Activated CD8-positive, alpha-beta memory T cell treated with anti-CD3 and anti-CD28 coated beads, Interleukin-2, amount 50 U/mL, for 4 hours (primary cell): ENCODE measurements around the gene POTEF.
"Not testable (repeated sequence)": the region's sequence is repeated elsewhere in the genome, so short reads cannot be mapped to it uniquely, and the experiment has no call there.

Experiments
- DNase-seq: peaks from one replicate; pipeline ENCODE4 v3.0.0-alpha.2; 2020

The POTEF gene

GRCh38 chr2:130152136-130152815, 23.3 kb upstream of the POTEF start:
- not testable (repeated sequence) for DNase-seq

DNA sequence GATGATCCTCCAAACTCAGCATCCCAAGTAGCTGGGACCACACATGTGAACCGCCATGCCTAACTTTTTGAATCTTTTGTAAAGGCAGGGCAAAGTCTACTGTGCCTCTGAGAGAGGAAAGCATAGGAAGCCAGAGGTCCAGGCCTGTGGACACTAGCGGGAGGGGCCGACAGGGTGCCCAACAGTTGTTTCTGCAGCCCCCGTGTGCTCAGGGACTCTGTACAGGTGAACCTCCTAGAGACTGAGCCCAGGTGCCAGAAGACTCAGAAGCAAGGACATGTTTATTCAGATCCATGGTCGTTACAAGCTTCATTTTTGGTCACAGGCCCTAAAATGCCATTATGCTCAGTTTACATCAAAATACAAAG, 22.1 kb upstream of the POTEF start:
- not testable (repeated sequence) for DNase-seq

GRCh38 chr2:130150181-130151144, 21.4 kb upstream of the POTEF start:
- DNase-seq, result no peak

GRCh38 chr2:130148515-130148914, 19.5 kb upstream of the POTEF start:
- not testable (repeated sequence) for DNase-seq

DNA sequence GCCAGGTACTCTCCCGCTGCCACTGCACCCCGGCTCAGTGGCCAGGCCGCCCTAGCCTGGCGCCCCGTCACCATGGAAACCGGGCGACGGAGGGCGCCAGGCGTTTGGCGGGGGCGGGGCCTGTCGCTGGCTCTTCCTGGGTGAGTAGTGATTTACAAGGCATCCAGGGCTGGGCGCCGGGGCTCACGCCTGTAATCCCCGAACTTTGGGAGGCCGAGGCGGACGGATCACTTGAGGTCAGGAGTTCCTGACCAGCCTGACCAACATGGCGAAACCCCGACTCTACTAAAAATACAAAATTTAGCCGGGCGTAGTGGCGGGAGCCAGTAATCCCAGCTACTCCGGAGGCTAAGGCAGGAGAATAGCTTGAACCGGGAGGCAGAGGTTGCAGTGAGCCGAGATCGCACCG, 16.0 kb upstream of the POTEF start, which contains the start of gene CCDC74B:
Gene CCDC74B (minus strand): TSS at position 107 of the 409 bp plus-strand sequence. CDS start 116 bp downstream, outside the sequence.
- DNase-seq, result peak; percentile 61

- DNase-seq, result not testable (repeated sequence)
These were observed 14.4 kb upstream of the POTEF start for GRCh38 chr2:130143266-130144039.

- not testable (repeated sequence) for DNase-seq
These were observed 13.6 kb upstream of the POTEF start for GRCh38 chr2:130142396-130143265.

GRCh38 chr2:130141645-130142370, 12.8 kb upstream of the POTEF start:
- DNase-seq, result not testable (repeated sequence)

DNA sequence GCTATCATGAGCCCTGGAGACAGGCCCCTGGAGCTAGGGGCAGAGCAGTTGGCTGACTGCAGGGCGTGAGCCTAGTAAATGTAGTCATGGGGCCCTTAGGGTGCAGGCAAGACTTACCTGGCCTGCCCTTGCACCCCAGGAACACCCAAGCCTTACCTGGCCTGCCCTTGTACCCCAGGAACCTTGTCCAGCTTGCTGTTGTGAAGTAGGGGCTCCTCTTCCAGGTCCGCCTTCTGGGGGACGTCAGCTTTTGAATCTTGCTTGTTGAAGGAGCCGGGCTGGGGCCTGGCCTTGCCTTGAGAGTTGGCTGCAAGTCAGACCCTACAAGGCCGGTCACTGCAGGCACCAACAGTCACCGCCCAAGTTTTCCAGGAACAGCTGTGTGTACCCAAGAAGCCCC, 12.0 kb upstream of the POTEF start:
- DNase-seq, result not testable (repeated sequence)

- DNase-seq, result not testable (repeated sequence)
These were observed 11.5 kb upstream of the POTEF start for GRCh38 chr2:130140516-130140915.

GRCh38 chr2:130139331-130140280, 10.6 kb upstream of the POTEF start:
- DNase-seq, result not testable (repeated sequence)

DNA sequence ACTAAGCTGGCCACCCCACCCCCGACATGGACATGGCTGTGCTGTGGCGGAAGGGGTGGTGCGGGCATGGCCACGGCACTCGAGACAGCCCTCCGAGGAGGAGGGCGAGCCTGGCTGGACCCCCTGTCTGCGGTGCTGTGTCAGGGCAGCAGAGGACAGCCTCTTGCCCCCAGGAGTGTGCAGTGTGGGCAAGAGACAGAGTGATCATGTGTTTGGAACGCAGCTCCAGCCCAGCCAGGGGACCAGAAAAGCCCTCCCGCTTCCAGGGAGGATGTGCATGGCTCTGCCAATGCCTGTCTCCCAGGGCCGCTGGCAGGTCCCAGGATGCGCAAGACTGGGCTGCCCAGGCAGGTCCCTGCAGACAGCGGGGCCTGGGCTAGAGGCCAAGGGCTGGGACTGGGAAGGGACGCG, 9.8 kb upstream of the POTEF start:
- not testable (repeated sequence) for DNase-seq

GRCh38 chr2:130138326-130138725, 9.3 kb upstream of the POTEF start:
- DNase-seq, result not testable (repeated sequence)

DNA sequence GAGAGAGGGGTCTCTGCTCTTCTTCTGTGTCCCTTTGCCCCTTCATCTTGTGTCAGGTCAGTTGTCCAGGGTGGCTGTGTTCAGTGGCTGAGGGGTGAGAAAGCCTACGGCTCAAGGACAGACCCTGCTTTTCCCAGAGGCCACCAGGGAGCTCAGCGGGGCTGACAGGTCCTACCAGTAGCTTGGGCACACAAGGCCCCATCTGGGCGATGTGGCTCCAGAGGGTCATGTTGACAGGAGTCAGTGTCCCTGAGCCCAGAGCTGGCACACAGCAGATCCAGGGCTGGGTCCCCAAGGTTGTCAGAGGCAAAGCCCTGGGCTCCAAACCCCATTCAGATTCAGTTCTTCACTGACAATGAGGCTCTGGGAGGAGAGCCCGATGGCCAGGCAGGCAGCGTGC, 8.1 kb upstream of the POTEF start:
- not testable (repeated sequence) for DNase-seq

GRCh38 chr2:130136546-130136945, 7.5 kb upstream of the POTEF start:
- not testable (repeated sequence) for DNase-seq

DNA sequence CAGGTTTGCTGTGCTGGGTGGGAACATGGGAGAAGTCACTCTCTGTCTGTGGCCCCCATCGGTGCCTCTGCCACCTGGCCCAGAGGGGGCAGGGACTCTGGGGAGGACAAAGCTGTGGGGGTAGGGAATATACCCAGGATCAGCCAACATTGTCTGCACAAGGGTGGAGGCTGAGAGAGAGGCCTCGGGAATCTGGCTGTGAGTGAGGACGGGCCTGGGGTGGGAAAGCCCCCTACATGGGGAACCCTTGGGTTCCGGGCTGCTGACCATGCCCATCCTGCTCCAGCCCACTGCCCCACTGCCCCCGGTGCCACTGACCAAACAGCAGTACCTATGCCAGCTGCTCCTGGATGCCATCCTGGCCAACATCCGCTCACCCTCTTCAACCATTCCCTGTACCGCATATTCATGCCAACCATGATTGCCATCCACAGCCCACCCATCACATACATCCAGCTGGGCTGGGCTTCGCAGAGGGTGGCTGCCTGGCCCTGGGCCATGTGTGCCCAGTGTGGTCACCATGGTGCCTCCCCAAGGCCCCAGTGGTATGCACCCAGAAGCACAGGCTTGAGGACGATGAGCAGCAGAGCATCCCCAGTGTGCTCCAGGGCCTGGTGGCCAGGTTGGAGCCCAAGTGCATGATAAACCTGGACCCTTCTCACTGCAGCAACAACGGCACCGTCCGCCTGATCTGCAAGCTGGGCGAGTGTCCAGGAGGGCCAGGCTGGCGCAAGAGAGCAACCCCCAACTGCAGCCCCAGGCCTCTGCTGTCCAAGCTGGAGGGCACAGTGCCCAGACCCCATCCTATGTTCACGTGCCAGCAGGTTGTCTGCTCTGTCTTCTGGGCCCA, 6.9 kb upstream of the POTEF start:
- DNase-seq, result no peak

- not testable (repeated sequence) for DNase-seq
These were observed 558 bp downstream of the POTEF start for GRCh38 chr2:130128464-130128863.

DNA sequence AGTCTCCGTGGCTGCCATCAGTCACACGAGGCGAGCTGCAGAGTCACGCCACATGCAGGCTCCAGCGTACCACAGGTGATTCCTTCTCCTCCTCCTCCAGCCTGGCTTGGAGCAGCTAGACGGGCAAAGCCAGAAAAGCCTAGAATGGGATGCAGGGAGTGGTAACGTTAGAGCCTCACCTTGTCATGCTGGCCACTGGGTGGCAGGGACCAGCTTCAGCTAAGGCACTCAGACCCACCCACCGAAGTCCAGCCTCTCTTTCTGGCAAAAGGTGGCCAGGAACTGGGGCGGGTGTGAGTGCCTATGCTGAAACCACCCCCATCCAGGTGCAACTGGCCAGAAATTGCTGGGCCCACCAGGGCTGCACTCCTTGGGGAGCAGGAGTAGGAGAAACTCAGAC, 1.3 kb downstream of the POTEF start:
- not testable (repeated sequence) for DNase-seq

DNA sequence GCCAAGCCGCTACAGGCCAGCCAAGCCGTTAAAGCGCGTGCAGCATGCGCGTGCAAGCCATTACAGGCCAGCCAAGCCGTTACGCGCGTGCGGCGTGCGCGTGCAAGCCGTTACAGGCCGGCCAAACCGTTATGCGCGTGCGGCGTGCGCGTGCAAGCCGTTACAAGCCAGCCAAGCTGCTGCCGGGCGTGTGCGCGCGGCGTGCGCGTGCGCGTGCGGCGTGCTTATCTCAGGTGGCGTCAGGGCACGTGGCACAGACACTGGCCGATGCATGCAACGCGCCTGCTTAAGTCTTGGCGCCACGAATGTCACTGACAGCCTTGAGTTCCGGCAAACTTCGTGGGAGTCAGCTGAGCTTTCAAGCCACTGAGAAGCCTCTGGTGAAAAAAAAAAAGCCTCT, 8.1 kb downstream of the POTEF start:
- not testable (repeated sequence) for DNase-seq
